Fibroblast of the aortic adventitia (primary cell): ENCODE results near the gene GRM8. TPM values are rescaled to one million over a fixed set of nuclear protein-coding genes. Genes with fewer than 3 reads are reported as not detected.

Experiments
- DNase-seq: peaks from one replicate; pipeline ENCODE4 v3.0.0-alpha.2; 2010; ENCODE audit warnings: low read depth
- H3K4me3 ChIP-seq: 2 replicates; pipeline ENCODE4 v1.5.1; 2011; ENCODE audit warnings: low read depth, mild to moderate bottlenecking, control low read depth, low read length, moderate library complexity
- CTCF ChIP-seq: IDR thresholded peaks from 2 replicates; pipeline ENCODE4 v1.5.1; 2011; ENCODE audit warnings: mild to moderate bottlenecking, low read length, control low read depth, inconsistent platforms; ENCODE audit not compliant: insufficient read depth
- total RNA-seq: library from RNA; depleted of rRNA; stranded (reverse); fragments of >200 nt; gene quantifications from 2 replicates; pipeline ENCODE4 v1.2.3, GENCODE V29; 2012; ENCODE audit warnings: low replicate concordance

The GRM8 gene
- total RNA-seq, 1 donor: 0.36 TPM

- H3K4me3 ChIP-seq: no peak overlapping the region
- DNase-seq: no peak
- TF ChIP-seq CTCF: no peak
These were observed 595.0 kb downstream of the GRM8 start for GRCh38 chr7:126657599-126658358.

- H3K4me3 ChIP-seq: no peak overlapping the region
- DNase-seq: no peak
- no peak for TF ChIP-seq CTCF
These were observed 595.6 kb downstream of the GRM8 start for GRCh38 chr7:126657137-126657536.

GRCh38 chr7:126656165-126656564 is 596.6 kb downstream of the GRM8 start:
- DNase-seq: no peak
- H3K4me3 ChIP-seq: no peak overlapping the region
- no peak for TF ChIP-seq CTCF

- TF ChIP-seq CTCF: no peak
- H3K4me3 ChIP-seq: no peak overlapping the region
- DNase-seq: no peak
These were observed 615.2 kb downstream of the GRM8 start for GRCh38 chr7:126637538-126637937.

- DNase-seq: no peak
- no peak overlapping the region for H3K4me3 ChIP-seq
- no peak for TF ChIP-seq CTCF
These were observed 617.2 kb downstream of the GRM8 start for GRCh38 chr7:126635545-126635944.

- H3K4me3 ChIP-seq: no peak overlapping the region
- no peak for TF ChIP-seq CTCF
- DNase-seq: no peak
These were observed 644.4 kb downstream of the GRM8 start for GRCh38 chr7:126608339-126608776.

- no peak for DNase-seq
- no peak overlapping the region for H3K4me3 ChIP-seq
- no peak for TF ChIP-seq CTCF
These were observed 646.4 kb downstream of the GRM8 start for GRCh38 chr7:126606331-126606730.
